Stimulated activated effector memory CD8-positive, alpha-beta T cell treated with anti-CD3 and anti-CD28 coated beads, Interleukin-12 subunit alpha, Interleukin-12 subunit beta, amount 100 ng/mL, for 72 hours (primary cell): ENCODE measurements around the gene GIMAP2.
"Not testable (repeated sequence)": the region's sequence is repeated elsewhere in the genome, so short reads cannot be mapped to it uniquely, and the experiment has no call there.

Experiments
- ATAC-seq: fragments of 150-1000 bp; cut with Tn5 transposase; 2 replicates; pipeline ENCODE4 v1.10.0; 2021
- DNase-seq, 2 donors: peaks; one replicate each; pipeline ENCODE4 v3.0.0; 2021 to 2022; ENCODE audit warnings: low spot score in 2 of 2
- H3K27ac Mint-ChIP-seq: one replicate; pipeline ENCODE4 v1.8.0; 2022; ENCODE audit warnings: mild to moderate bottlenecking, mixed read lengths
- H3K36me3 Mint-ChIP-seq: one replicate; pipeline ENCODE4 v1.8.0; 2022; ENCODE audit warnings: mild to moderate bottlenecking, mixed read lengths
- H3K4me1 Mint-ChIP-seq: one replicate; pipeline ENCODE4 v1.8.0; 2022; ENCODE audit warnings: mixed read lengths
- H3K4me3 Mint-ChIP-seq: one replicate; pipeline ENCODE4 v1.8.0; 2022; ENCODE audit warnings: mild to moderate bottlenecking, mixed read lengths
- H3K9me3 Mint-ChIP-seq: one replicate; pipeline ENCODE4 v1.8.0; 2022; ENCODE audit warnings: mixed read lengths

The GIMAP2 gene

GRCh38 chr7:150666412-150666811, 19.1 kb upstream of the GIMAP2 start:
- DNase-seq (no peak), ATAC-seq (no peak)
- Mint-ChIP-seq H3K27ac (peak overlapping the region; percentile 92), H3K9me3 (peaks cover 3% of the 10 kb centered on the region), H3K36me3 (peaks cover 3% of the 10 kb centered on the region), H3K4me3 (peak overlapping the region; percentile 67), H3K4me1 (peaks cover 84% of the 10 kb centered on the region)

GRCh38 chr7:150668472-150668911, 17.0 kb upstream of the GIMAP2 start:
- ATAC-seq (peak; percentile 92), DNase-seq (peak in 1 of 2 donors; percentile 81)
- Mint-ChIP-seq H3K27ac (peak overlapping the region; percentile 92), H3K4me1 (peaks cover 77% of the 10 kb centered on the region), H3K9me3 (peaks cover 8% of the 10 kb centered on the region), H3K36me3 (peaks cover 6% of the 10 kb centered on the region), H3K4me3 (peak overlapping the region; percentile 67)

GRCh38 chr7:150668977-150669376, 16.5 kb upstream of the GIMAP2 start:
- peaks cover 6% of the 10 kb centered on the region for H3K36me3 Mint-ChIP-seq
- H3K4me3 Mint-ChIP-seq, result no peak overlapping the region
- H3K27ac Mint-ChIP-seq, result peak overlapping the region; percentile 92
- peaks cover 72% of the 10 kb centered on the region for H3K4me1 Mint-ChIP-seq
- ATAC-seq (no peak), DNase-seq (no peak)
- H3K9me3 Mint-ChIP-seq, result peaks cover 8% of the 10 kb centered on the region

GRCh38 chr7:150671798-150672585, 13.5 kb upstream of the GIMAP2 start:
- ATAC-seq, H3K36me3 Mint-ChIP-seq, H3K4me3 Mint-ChIP-seq, DNase-seq, H3K27ac Mint-ChIP-seq, H3K9me3 Mint-ChIP-seq: not testable (repeated sequence)
- peaks cover 63% of the 10 kb centered on the region for H3K4me1 Mint-ChIP-seq

- peak overlapping the region; percentile 45 for H3K27ac Mint-ChIP-seq
- no peak overlapping the region for H3K4me3 Mint-ChIP-seq
- ATAC-seq (no peak), DNase-seq (no peak)
- peaks cover 5% of the 10 kb centered on the region for H3K9me3 Mint-ChIP-seq
- H3K36me3 Mint-ChIP-seq, result peaks cover 6% of the 10 kb centered on the region
- H3K4me1 Mint-ChIP-seq, result peaks cover 63% of the 10 kb centered on the region
Measured at GRCh38 chr7:150675714-150676113, 9.8 kb upstream of the GIMAP2 start.

GRCh38 chr7:150676276-150676675, 9.2 kb upstream of the GIMAP2 start:
- ATAC-seq, H3K36me3 Mint-ChIP-seq: not testable (repeated sequence)

GRCh38 chr7:150676854-150677253, 8.7 kb upstream of the GIMAP2 start:
- not testable (repeated sequence) for DNase-seq, H3K9me3 Mint-ChIP-seq, ATAC-seq, H3K36me3 Mint-ChIP-seq
- peak overlapping the region; percentile 32 for H3K4me3 Mint-ChIP-seq
- H3K27ac Mint-ChIP-seq, result peak overlapping the region; percentile 78
- H3K4me1 Mint-ChIP-seq, result peaks cover 64% of the 10 kb centered on the region

More at GRCh38 chr7:150676276-150676675, 9.2 kb upstream of the GIMAP2 start:
- not testable (repeated sequence) for DNase-seq, H3K9me3 Mint-ChIP-seq
- peaks cover 63% of the 10 kb centered on the region for H3K4me1 Mint-ChIP-seq
- peak overlapping the region; percentile 78 for H3K27ac Mint-ChIP-seq
- peak overlapping the region; percentile 32 for H3K4me3 Mint-ChIP-seq

- H3K36me3 Mint-ChIP-seq, DNase-seq, H3K27ac Mint-ChIP-seq, H3K9me3 Mint-ChIP-seq, ATAC-seq: not testable (repeated sequence)
- Mint-ChIP-seq H3K4me1 (peaks cover 74% of the 10 kb centered on the region), H3K4me3 (peak overlapping the region; percentile 55)
Measured at GRCh38 chr7:150678601-150679000, 6.9 kb upstream of the GIMAP2 start.

- not testable (repeated sequence) for H3K36me3 Mint-ChIP-seq, ATAC-seq, H3K9me3 Mint-ChIP-seq, DNase-seq
- Mint-ChIP-seq H3K4me1 (peaks cover 86% of the 10 kb centered on the region), H3K4me3 (peak overlapping the region; percentile 21), H3K27ac (peak overlapping the region; percentile 96)
Measured at GRCh38 chr7:150680364-150680763, 5.1 kb upstream of the GIMAP2 start.

- Mint-ChIP-seq H3K36me3 (peaks cover 46% of the 10 kb centered on the region), H3K27ac (peak overlapping the region; percentile 96), H3K9me3 (peaks cover 4% of the 10 kb centered on the region), H3K4me1 (peaks cover 77% of the 10 kb centered on the region), H3K4me3 (peak overlapping the region; percentile 86)
- DNase-seq (no peak), ATAC-seq (peak; percentile 58)
Measured at GRCh38 chr7:150686030-150686631, 625 bp downstream of the GIMAP2 start.

GRCh38 chr7:150688630-150689029, 3.1 kb downstream of the GIMAP2 start:
- peak overlapping the region; percentile 86 for H3K4me3 Mint-ChIP-seq
- no peak for DNase-seq
- peaks cover 62% of the 10 kb centered on the region for H3K36me3 Mint-ChIP-seq
- peaks cover 64% of the 10 kb centered on the region for H3K4me1 Mint-ChIP-seq
- H3K27ac Mint-ChIP-seq, result peak overlapping the region; percentile 96
- H3K9me3 Mint-ChIP-seq, result peaks cover 11% of the 10 kb centered on the region
- no peak for ATAC-seq

- Mint-ChIP-seq H3K4me3 (no peak overlapping the region), H3K9me3 (peaks cover 49% of the 10 kb centered on the region)
Measured at GRCh38 chr7:150695654-150696053, 10.1 kb downstream of the GIMAP2 start.

GRCh38 chr7:150703209-150703608, 17.7 kb downstream of the GIMAP2 start:
- H3K27ac Mint-ChIP-seq, result no peak overlapping the region

More at GRCh38 chr7:150695654-150696053, 10.1 kb downstream of the GIMAP2 start:
- Mint-ChIP-seq H3K36me3 (peaks cover 21% of the 10 kb centered on the region), H3K27ac (peak overlapping the region; percentile 36), H3K4me1 (peaks cover 12% of the 10 kb centered on the region)
- ATAC-seq (no peak), DNase-seq (no peak)

GRCh38 chr7:150715293-150715692, 29.8 kb downstream of the GIMAP2 start:
- DNase-seq (no peak), ATAC-seq (peak; percentile 63)
- peaks cover 22% of the 10 kb centered on the region for H3K36me3 Mint-ChIP-seq
- H3K4me3 Mint-ChIP-seq, result peak overlapping the region; percentile 93
- H3K9me3 Mint-ChIP-seq, result peaks cover 2% of the 10 kb centered on the region
- H3K27ac Mint-ChIP-seq, result peak overlapping the region; percentile 98
- peaks cover 65% of the 10 kb centered on the region for H3K4me1 Mint-ChIP-seq

More at GRCh38 chr7:150703209-150703608, 17.7 kb downstream of the GIMAP2 start:
- H3K36me3 Mint-ChIP-seq, result no peaks in the 10 kb centered on the region
- ATAC-seq (no peak), DNase-seq (no peak)
- H3K4me1 Mint-ChIP-seq, result peaks cover 6% of the 10 kb centered on the region
- peaks cover 53% of the 10 kb centered on the region for H3K9me3 Mint-ChIP-seq
- no peak overlapping the region for H3K4me3 Mint-ChIP-seq

- Mint-ChIP-seq H3K4me1 (peaks cover 67% of the 10 kb centered on the region), H3K36me3 (peaks cover 26% of the 10 kb centered on the region), H3K27ac (peak overlapping the region; percentile 98), H3K4me3 (peak overlapping the region; percentile 93), H3K9me3 (peaks cover 2% of the 10 kb centered on the region)
- no peak for DNase-seq
- peak; percentile 69 for ATAC-seq
Measured at GRCh38 chr7:150715738-150716137, 30.2 kb downstream of the GIMAP2 start.
